ENCODE measurements around the gene ST8SIA3.
"Not testable (repeated sequence)": the region's sequence is repeated elsewhere in the genome, so short reads cannot be mapped to it uniquely, and the experiment has no call there.

Gene ST8SIA3

GRCh38 chr18:57376503-57376902 is 24.1 kb downstream of the ST8SIA3 start:
- no peaks in the 10 kb centered on the region for H3K9me3 ChIP-seq (ENCODE audit: low read depth, low read length)
- no peak overlapping the region for H3K9ac ChIP-seq (ENCODE audit: insufficient read length)
- no peak for DNase-seq (ENCODE audit: low read depth, low spot score)
- H3K36me3 ChIP-seq (ENCODE audit: insufficient read depth, low read length) = no peaks in the 10 kb centered on the region
- TF ChIP-seq EZH2 (IDR thresholded peaks at IDR 0.05) (no peak), POLR2AphosphoS5 (IDR thresholded peaks at IDR 0.05; ENCODE audit: borderline replicate concordance, low read depth, low read length) (no peak), FOXP2 (optimal IDR thresholded peaks at IDR 0.05; ENCODE audit: control extremely low read depth, extremely low read length, insufficient read depth) (no peak)
- H3K4me3 ChIP-seq = no peak overlapping the region
- no peak overlapping the region for H3K27ac ChIP-seq

GRCh38 chr18:57389271-57389670 is 36.9 kb downstream of the ST8SIA3 start:
- Histone ChIP-seq H3K27ac (no peak overlapping the region), H3K36me3 (ENCODE audit: insufficient read depth, low read length) (no peaks in the 10 kb centered on the region), H3K9me3 (ENCODE audit: low read depth, low read length) (no peaks in the 10 kb centered on the region), H3K9ac (ENCODE audit: insufficient read length) (no peak overlapping the region), H3K4me3 (no peak overlapping the region)
- no peak for TF ChIP-seq EZH2 (IDR thresholded peaks at IDR 0.05)
- no peak for TF ChIP-seq POLR2AphosphoS5 (IDR thresholded peaks at IDR 0.05; ENCODE audit: borderline replicate concordance, low read depth, low read length)
- TF ChIP-seq FOXP2 (optimal IDR thresholded peaks at IDR 0.05; ENCODE audit: control extremely low read depth, extremely low read length, insufficient read depth) = no peak
- no peak for DNase-seq (ENCODE audit: low read depth, low spot score)

- Histone ChIP-seq H3K27ac (no peak overlapping the region), H3K36me3 (ENCODE audit: insufficient read depth, low read length) (no peaks in the 10 kb centered on the region), H3K9ac (ENCODE audit: insufficient read length) (no peak overlapping the region), H3K4me3 (no peak overlapping the region), H3K9me3 (ENCODE audit: low read depth, low read length) (no peaks in the 10 kb centered on the region)
- DNase-seq (ENCODE audit: low read depth, low spot score) = no peak
- no peak for TF ChIP-seq FOXP2 (optimal IDR thresholded peaks at IDR 0.05; ENCODE audit: control extremely low read depth, extremely low read length, insufficient read depth)
- TF ChIP-seq POLR2AphosphoS5 (IDR thresholded peaks at IDR 0.05; ENCODE audit: borderline replicate concordance, low read depth, low read length) = no peak
- TF ChIP-seq EZH2 (IDR thresholded peaks at IDR 0.05) = no peak
These were observed 37.7 kb downstream of the ST8SIA3 start for GRCh38 chr18:57390044-57390443.

GRCh38 chr18:57394749-57395148 is 42.4 kb downstream of the ST8SIA3 start:
- not testable (repeated sequence) for H3K4me3 ChIP-seq; DNase-seq (ENCODE audit: low read depth, low spot score); H3K27ac ChIP-seq; H3K9ac ChIP-seq (ENCODE audit: insufficient read length); H3K9me3 ChIP-seq (ENCODE audit: low read depth, low read length); H3K36me3 ChIP-seq (ENCODE audit: insufficient read depth, low read length)

- H3K9me3 ChIP-seq (ENCODE audit: low read depth, low read length); H3K36me3 ChIP-seq (ENCODE audit: insufficient read depth, low read length); H3K9ac ChIP-seq (ENCODE audit: insufficient read length); H3K27ac ChIP-seq; DNase-seq (ENCODE audit: low read depth, low spot score); H3K4me3 ChIP-seq: not testable (repeated sequence)
These were observed 44.5 kb downstream of the ST8SIA3 start for GRCh38 chr18:57396831-57397230.

GRCh38 chr18:57397440-57398132 is 45.2 kb downstream of the ST8SIA3 start:
- Histone ChIP-seq H3K27ac (no peak overlapping the region), H3K36me3 (ENCODE audit: insufficient read depth, low read length) (no peaks in the 10 kb centered on the region), H3K9me3 (ENCODE audit: low read depth, low read length) (no peaks in the 10 kb centered on the region), H3K9ac (ENCODE audit: insufficient read length) (no peak overlapping the region), H3K4me3 (no peak overlapping the region)
- TF ChIP-seq POLR2AphosphoS5 (IDR thresholded peaks at IDR 0.05; ENCODE audit: borderline replicate concordance, low read depth, low read length) (no peak), FOXP2 (optimal IDR thresholded peaks at IDR 0.05; ENCODE audit: control extremely low read depth, extremely low read length, insufficient read depth) (no peak), EZH2 (IDR thresholded peaks at IDR 0.05) (no peak)
- no peak for DNase-seq (ENCODE audit: low read depth, low spot score)

- Histone ChIP-seq H3K27ac (no peak overlapping the region), H3K9ac (ENCODE audit: insufficient read length) (no peak overlapping the region), H3K36me3 (ENCODE audit: insufficient read depth, low read length) (no peaks in the 10 kb centered on the region), H3K9me3 (ENCODE audit: low read depth, low read length) (no peaks in the 10 kb centered on the region), H3K4me3 (no peak overlapping the region)
- DNase-seq (ENCODE audit: low read depth, low spot score) = no peak
- TF ChIP-seq EZH2 (IDR thresholded peaks at IDR 0.05) (no peak), POLR2AphosphoS5 (IDR thresholded peaks at IDR 0.05; ENCODE audit: borderline replicate concordance, low read depth, low read length) (no peak), FOXP2 (optimal IDR thresholded peaks at IDR 0.05; ENCODE audit: control extremely low read depth, extremely low read length, insufficient read depth) (no peak)
These were observed 52.0 kb downstream of the ST8SIA3 start for GRCh38 chr18:57404345-57404744.

GRCh38 chr18:57409650-57410049 is 57.3 kb downstream of the ST8SIA3 start:
- DNase-seq (ENCODE audit: low read depth, low spot score) = no peak
- Histone ChIP-seq H3K9me3 (ENCODE audit: low read depth, low read length) (no peaks in the 10 kb centered on the region), H3K36me3 (ENCODE audit: insufficient read depth, low read length) (no peaks in the 10 kb centered on the region), H3K9ac (ENCODE audit: insufficient read length) (no peak overlapping the region), H3K27ac (no peak overlapping the region), H3K4me3 (no peak overlapping the region)
- no peak for TF ChIP-seq EZH2 (IDR thresholded peaks at IDR 0.05)
- TF ChIP-seq POLR2AphosphoS5 (IDR thresholded peaks at IDR 0.05; ENCODE audit: borderline replicate concordance, low read depth, low read length) = no peak
- TF ChIP-seq FOXP2 (optimal IDR thresholded peaks at IDR 0.05; ENCODE audit: control extremely low read depth, extremely low read length, insufficient read depth) = no peak

- Histone ChIP-seq H3K36me3 (ENCODE audit: insufficient read depth, low read length) (no peaks in the 10 kb centered on the region), H3K27ac (no peak overlapping the region), H3K4me3 (no peak overlapping the region), H3K9me3 (ENCODE audit: low read depth, low read length) (no peaks in the 10 kb centered on the region), H3K9ac (ENCODE audit: insufficient read length) (no peak overlapping the region)
- no peak for DNase-seq (ENCODE audit: low read depth, low spot score)
- no peak for TF ChIP-seq FOXP2 (optimal IDR thresholded peaks at IDR 0.05; ENCODE audit: control extremely low read depth, extremely low read length, insufficient read depth)
- no peak for TF ChIP-seq EZH2 (IDR thresholded peaks at IDR 0.05)
- no peak for TF ChIP-seq POLR2AphosphoS5 (IDR thresholded peaks at IDR 0.05; ENCODE audit: borderline replicate concordance, low read depth, low read length)
These were observed 58.4 kb downstream of the ST8SIA3 start for GRCh38 chr18:57410749-57411148.

Measured in SK-N-MC (cell line).